NB4 (cell line): ENCODE data around the gene CD7.

Source experiments
- DNase-seq: peaks from one replicate; pipeline ENCODE4 v3.0.0; 2010; ENCODE audit warnings: low read depth
- H3K4me3 ChIP-seq: one replicate; pipeline ENCODE4 v1.5.1; 2011; ENCODE audit warnings: mild to moderate bottlenecking, low read depth, low read length, moderate library complexity
- CTCF ChIP-seq: IDR thresholded peaks from one replicate; pipeline ENCODE4 v1.5.1; 2012; ENCODE audit warnings: low read depth, low read length
- MAX ChIP-seq: IDR thresholded peaks from 2 replicates; pipeline ENCODE4 v1.6.1; 2011; ENCODE audit warnings: low read depth, low read length
- MYC ChIP-seq: IDR thresholded peaks from 2 replicates; pipeline ENCODE4 v1.6.1; 2011; ENCODE audit warnings: low read depth, low read length
- POLR2A ChIP-seq: IDR thresholded peaks from 2 replicates; pipeline ENCODE4 v1.6.1; 2011; ENCODE audit warnings: mild to moderate bottlenecking; ENCODE audit not compliant: insufficient read length; ENCODE audit errors: extremely low read depth

CD7 gene

GRCh38 chr17:82346342-82347300 lies 29.2 kb upstream of the CD7 start:
- DNase-seq, result peak; percentile 51
- TF ChIP-seq CTCF (no peak), MYC (no peak), POLR2A (no peak), MAX (no peak)
- H3K4me3 ChIP-seq, result no peak overlapping the region

GRCh38 chr17:82345151-82345976 lies 28.0 kb upstream of the CD7 start:
- no peak overlapping the region for H3K4me3 ChIP-seq
- no peak for TF ChIP-seq MAX
- TF ChIP-seq POLR2A, result no peak
- TF ChIP-seq CTCF, result no peak
- no peak for TF ChIP-seq MYC
- no peak for DNase-seq

GRCh38 chr17:82344175-82344907 lies 26.9 kb upstream of the CD7 start:
- no peak overlapping the region for H3K4me3 ChIP-seq
- no peak for DNase-seq
- TF ChIP-seq CTCF (no peak), MAX (no peak), POLR2A (no peak), MYC (no peak)

GRCh38 chr17:82343560-82343959 lies 26.2 kb upstream of the CD7 start:
- no peak for TF ChIP-seq CTCF
- no peak for TF ChIP-seq MYC
- no peak for TF ChIP-seq MAX
- TF ChIP-seq POLR2A, result no peak
- no peak overlapping the region for H3K4me3 ChIP-seq
- no peak for DNase-seq

GRCh38 chr17:82342361-82343079 lies 25.1 kb upstream of the CD7 start:
- H3K4me3 ChIP-seq, result no peak overlapping the region
- TF ChIP-seq MYC (no peak), CTCF (no peak), MAX (no peak), POLR2A (no peak)
- no peak for DNase-seq
